Diencephalon (tissue), 1 donor: ENCODE data around the gene ANKRD30A. TPM values are rescaled to one million over a fixed set of nuclear protein-coding genes. Genes with fewer than 3 reads are reported as not detected.

Experiments
- small RNA-seq: library from RNA; depleted of rRNA; stranded (forward); fragments of <200 nt; gene quantifications from one replicate; pipeline ENCODE3, GENCODE V24; 2014
- total RNA-seq: library from RNA; depleted of rRNA; stranded (reverse); fragments of >200 nt; gene quantifications from one replicate; pipeline ENCODE4 v1.2.3, GENCODE V29; 2014

The ANKRD30A gene
- not detected for total RNA-seq

GRCh38 chr10:37125191-37125732 is at the start of gene ANKRD30A:
Gene ANKRD30A (plus strand): TSS chr10:37125598. CDS start chr10:37125788, 190 bp downstream.

Small RNA genes within 50 kb of the gene (small RNA-seq; reads per million reads assigned to genes)
- not detected for gene RF00019
- not detected for gene RN7SL314P
- not detected for gene RNU6-811P
